GF-D8 (cell line): ENCODE measurements around the gene RPP30.
A peak's percentile ranks its signal among the peaks of the same experiment; 100 is the strongest.

Source experiments
- DNase-seq: peaks from one replicate; lab custom pipeline; 2025; lab: John Stamatoyannopoulos, UW

Gene RPP30

DNA sequence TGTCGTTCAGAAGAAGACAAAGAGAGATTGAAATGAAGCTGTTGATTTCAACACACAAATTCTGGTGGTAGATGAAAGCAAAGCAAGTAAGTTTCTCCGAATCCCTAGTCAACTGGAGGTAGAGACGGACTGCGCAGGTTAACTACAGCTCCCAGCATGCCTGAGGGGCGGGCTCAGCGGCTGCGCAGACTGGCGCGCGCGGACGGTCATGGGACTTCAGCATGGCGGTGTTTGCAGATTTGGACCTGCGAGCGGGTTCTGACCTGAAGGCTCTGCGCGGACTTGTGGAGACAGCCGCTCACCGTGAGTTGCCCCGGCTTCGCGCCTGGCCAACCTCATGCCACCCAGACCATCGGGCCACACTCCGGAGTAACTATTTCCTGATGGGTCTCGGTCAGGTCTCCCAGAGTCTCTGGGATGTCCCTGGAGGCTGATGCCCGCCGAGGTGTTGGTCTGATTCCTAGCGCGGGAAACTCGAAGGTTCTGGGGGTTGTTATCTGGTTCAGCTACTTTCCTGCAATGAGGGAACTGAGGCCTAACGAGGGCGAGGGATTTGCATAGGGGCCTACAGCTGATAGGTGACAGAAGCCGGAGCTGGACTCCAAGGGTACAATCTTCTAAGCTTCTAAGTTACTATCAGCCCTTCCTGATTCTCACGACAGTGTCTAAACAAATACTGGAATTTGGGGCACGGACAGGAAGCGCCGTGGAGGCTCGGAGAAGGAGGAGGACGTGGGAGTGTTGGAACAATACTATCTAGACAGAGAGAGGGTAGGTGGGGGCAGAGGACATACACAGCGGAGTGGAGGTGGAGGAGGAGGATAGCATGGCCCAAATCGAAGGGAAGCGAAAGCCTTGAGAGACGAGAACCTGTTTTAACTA is at the start of gene RPP30:
RPP30 (plus strand) TSS at position 209 of the 882 bp plus-strand sequence; CDS start at position 222, 13 bp downstream.
- DNase-seq: peak; percentile 19

DNA sequence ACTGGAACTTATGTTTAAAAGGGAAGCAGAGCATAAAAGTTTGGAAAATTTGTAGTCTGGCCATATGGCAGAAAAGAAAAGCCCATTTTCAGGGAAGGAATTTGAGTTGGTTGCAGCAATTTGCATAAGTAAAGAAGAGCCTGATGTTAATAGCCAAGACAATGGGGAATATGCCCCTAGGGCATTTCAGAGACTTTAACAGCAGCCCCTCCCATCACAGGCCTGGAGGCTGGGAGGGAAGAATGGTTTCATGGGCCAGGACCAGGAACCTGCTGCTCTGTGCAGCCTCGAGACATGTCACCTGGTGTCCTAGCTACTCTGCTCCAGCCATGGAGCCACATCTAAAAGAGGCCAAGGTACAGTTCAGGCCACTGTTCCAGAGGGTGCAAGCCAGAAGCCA is 49.3 kb upstream of the RPP30 start:
- DNase-seq: no peak

GRCh38 chr10:90832111-90832510 is 39.7 kb upstream of the RPP30 start:
- no peak for DNase-seq

GRCh38 chr10:90834326-90834725 is 37.4 kb upstream of the RPP30 start:
- no peak for DNase-seq

DNA sequence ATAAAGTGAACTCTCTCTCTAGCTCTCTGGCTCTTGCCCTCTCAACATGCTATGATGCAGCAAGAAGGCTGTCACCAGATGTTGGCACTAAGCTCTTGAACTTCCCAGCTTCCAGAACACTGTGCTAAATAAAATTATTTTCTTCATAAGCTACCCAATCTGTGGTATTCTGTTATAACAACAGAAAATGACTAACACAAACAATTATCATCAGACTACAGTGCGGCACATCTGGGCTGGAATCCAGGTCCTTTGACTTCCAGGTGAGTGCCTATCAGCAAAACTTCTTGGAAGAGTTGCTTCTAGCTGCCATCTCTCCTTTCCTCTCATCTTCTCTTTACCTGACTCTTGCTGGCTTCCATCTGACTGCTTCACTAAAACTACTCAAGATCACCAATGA is 34.3 kb upstream of the RPP30 start:
- no peak for DNase-seq

DNA sequence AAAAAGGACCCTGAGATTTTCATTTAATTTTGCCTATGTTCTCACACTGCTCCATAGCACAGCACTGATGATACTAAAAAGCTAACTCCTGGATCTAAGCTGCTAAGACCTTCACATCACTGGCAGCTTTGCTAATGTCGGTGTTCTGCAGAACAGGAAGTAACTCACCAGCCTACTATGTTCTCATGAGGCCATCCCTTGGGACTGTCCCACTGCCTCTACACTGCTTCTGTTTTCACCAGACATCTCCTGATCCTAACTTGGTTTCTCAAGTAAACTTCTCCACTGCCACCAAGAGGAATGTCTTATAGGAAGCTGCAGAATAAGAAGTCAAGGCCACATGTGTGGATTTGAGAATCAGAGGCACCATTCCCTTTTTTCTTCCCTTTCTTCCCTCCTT is 29.0 kb upstream of the RPP30 start:
- no peak for DNase-seq

- no peak for DNase-seq
These were observed 26.0 kb upstream of the RPP30 start for GRCh38 chr10:90845726-90846125.

DNA sequence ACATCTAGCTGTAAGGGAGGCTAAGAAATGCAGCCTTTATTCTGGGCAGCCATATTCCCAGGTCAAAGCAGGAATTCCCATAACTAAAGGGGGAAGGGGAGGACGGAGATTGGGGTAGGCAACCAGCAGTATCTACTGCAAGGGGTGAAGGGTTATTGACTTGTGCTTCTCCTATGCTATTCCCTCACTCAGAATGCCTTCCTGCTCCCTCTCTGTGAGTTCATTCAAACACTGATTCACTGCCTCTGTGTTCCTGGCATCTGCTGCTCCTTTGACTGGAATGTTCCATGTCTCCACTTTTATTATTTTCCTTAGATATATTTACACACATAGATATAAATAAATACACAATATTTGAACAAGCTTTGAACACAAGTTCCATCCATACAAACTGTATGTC is 25.0 kb upstream of the RPP30 start:
- DNase-seq: no peak

DNA sequence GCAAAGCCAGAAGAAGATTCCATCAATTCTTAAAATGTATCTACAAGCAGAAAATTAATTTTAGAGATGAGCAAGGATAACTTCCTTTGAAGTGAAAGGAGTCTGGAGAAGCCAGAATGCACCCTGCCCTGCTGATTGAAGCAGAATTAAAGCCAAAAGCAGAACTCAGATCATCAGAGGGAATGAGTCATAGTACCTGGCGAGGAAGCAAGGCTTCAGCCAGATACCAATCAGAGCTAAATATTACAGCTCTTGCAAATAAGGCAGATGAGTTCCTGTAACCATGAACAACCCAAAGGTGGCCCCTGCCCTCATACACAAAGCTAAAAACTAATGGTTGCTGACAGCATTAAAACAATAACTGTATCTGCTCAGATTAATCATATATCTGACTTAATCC is 24.3 kb upstream of the RPP30 start:
- DNase-seq: no peak

DNA sequence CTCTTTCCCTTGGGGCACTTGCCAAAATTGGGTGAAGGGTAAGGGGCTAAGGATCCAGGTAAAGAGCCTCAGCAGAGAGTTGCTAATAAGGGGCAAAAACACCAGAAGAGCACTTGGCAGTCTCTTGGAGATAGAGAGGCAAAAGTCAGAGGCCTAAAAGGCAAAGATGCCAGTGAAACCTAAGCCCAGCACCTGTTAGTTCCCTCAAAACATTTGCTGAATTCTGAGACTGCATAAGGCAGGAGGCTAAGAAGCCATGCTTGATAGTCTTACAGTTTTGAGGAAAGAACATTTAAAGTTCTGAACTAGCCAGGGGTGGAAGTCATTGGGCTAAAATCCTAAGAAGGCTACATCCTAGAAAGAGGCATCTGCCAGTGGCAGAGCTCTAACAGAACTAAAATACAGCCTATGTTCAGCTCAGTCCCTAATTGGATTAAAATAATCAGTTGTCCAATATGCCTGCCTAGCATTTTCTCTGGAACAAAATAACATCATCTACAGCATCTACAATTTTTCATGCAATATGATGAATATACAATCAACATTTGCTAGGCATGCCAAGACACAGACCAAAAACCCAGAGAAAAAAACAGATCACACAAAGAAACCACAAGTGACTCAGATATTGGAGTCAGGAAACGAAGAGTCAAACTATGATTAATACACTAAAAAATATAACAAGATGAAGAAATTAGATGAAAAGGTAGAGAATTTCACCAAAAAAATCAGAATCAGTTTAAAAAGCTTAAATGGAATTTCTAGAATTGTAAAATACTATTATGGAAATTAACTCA is 21.6 kb upstream of the RPP30 start:
- DNase-seq: no peak

DNA sequence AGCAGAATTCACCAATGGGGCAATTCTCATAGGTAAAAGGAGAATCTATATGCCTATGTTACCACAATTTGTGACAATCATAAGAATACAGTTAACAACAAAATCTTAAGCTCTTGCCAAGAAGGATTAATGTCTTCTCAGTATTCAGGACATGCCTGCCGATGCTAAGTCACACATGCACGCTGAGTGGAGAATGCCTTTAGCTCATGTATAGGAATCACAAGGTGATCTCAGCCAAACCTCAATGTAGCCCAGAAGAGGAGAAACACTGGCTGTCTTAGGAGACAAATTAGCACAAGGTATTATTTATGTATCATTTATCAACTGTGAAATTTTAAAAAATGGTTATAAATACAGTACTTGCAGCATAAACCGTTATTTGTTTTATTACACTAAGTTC is 16.6 kb upstream of the RPP30 start:
- no peak for DNase-seq

- no peak for DNase-seq
These were observed 15.5 kb upstream of the RPP30 start for GRCh38 chr10:90856261-90856660.

GRCh38 chr10:90856964-90857634 is 14.7 kb upstream of the RPP30 start:
- DNase-seq: no peak

- no peak for DNase-seq
These were observed 13.9 kb upstream of the RPP30 start, which contains the start of gene HTR7 for GRCh38 chr10:90857635-90858460. Gene HTR7 (minus strand): TSS chr10:90858039. CDS start chr10:90857671, 368 bp downstream.

DNA sequence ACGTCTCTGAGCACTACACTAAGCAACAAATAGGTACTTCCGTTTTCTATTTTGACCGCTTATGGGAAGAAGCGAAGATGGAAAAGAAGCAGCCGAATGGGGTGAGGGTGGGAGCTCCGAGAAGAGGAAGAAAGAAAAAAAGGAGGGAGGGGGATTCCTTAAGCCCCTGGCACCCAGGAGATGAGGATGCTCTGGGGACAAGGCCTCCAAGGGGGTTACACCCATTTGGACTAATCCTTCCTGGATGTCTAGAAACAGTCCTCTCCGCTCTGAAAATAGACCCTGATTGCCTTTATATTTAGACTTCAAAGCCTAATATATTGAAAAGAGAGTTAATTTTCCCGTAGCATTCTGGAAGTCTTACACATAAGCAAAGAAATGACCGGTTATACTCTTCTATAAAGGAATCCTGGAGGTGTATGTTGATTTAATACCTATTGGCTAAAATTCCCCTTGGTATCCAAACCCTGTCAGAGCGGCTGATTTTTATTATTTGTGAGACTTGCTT is 13.3 kb upstream of the RPP30 start:
- no peak for DNase-seq

DNA sequence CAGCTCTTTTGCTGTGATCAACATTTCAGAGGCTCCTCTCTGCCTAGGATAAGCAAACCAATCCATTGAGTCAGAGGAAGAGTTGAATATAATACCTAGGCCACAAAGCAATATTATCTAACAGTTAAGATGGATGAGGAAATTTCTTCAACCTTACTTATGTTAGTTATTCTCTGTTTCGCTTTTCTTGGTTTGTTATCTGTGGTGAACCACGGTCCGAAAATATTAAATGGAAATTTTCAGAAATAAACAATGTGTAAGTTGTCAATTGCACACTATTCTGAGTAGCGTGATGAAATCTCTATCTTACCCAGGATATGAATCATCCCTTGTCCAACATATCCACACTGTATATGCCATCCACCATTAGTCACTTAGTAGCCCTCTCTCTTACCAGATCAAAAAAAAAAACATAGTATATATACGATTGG is 12.4 kb upstream of the RPP30 start:
- DNase-seq: no peak

GRCh38 chr10:90860790-90861189 is 11.0 kb upstream of the RPP30 start:
- DNase-seq: no peak

- DNase-seq: no peak
These were observed 8.8 kb upstream of the RPP30 start for GRCh38 chr10:90862908-90863514.

GRCh38 chr10:90865401-90865800 is 6.4 kb upstream of the RPP30 start:
- DNase-seq: no peak

- DNase-seq: no peak
These were observed 5.7 kb upstream of the RPP30 start for GRCh38 chr10:90866050-90866598.
